Natural killer cell treated with Interleukin-12 subunit alpha and Interleukin-12 subunit beta and Interleukin-15 and Interleukin-18, amount 100 ng/mL, for 72 hours (primary cell): ENCODE data around the gene KCNC1. TPM values are rescaled to one million over a fixed set of nuclear protein-coding genes. Genes with fewer than 3 reads are reported as not detected.
A peak's percentile ranks its signal among the peaks of the same experiment; 100 is the strongest.

Experiments
- ATAC-seq, 2 donors: fragments of 150-1000 bp; cut with Tn5 transposase in 1 of 2; sonication (Bioruptor Pico), chemical (Tn5 transposase) in 1 of 2; 2 replicates each; pipeline ENCODE4 v1.10.0; 2021
- DNase-seq: peaks from one replicate; pipeline ENCODE4 v3.0.0; 2022; ENCODE audit warnings: low spot score
- H3K27ac Mint-ChIP-seq, 2 donors: 1 replicate in 1 of 2; 2 replicates in 1 of 2; pipeline ENCODE4 v1.8.0; 2022; ENCODE audit warnings: mixed read lengths in 2 of 2, mild to moderate bottlenecking in 1 of 2, moderate library complexity in 1 of 2
- H3K27me3 Mint-ChIP-seq, 2 donors: 1 replicate in 1 of 2; 2 replicates in 1 of 2; pipeline ENCODE4 v1.8.0; 2022; ENCODE audit warnings: mixed read lengths in 2 of 2
- H3K36me3 Mint-ChIP-seq: one replicate; pipeline ENCODE4 v1.8.0; 2022; ENCODE audit warnings: mixed read lengths
- H3K4me1 Mint-ChIP-seq, 2 donors: 1 replicate in 1 of 2; 2 replicates in 1 of 2; pipeline ENCODE4 v1.8.0; 2022; ENCODE audit warnings: low read depth in 2 of 2, mixed read lengths in 2 of 2, mild to moderate bottlenecking in 1 of 2
- H3K4me3 Mint-ChIP-seq: one replicate; pipeline ENCODE4 v1.8.0; 2022; ENCODE audit warnings: mixed read lengths
- H3K9me3 Mint-ChIP-seq: 2 replicates; pipeline ENCODE4 v1.8.0; 2022; ENCODE audit warnings: mixed read lengths
- total RNA-seq, 2 donors: library from RNA; stranded (reverse); gene quantifications; one replicate each; pipeline ENCODE4 v1.2.3, GENCODE V29; 2022

The KCNC1 gene
- not detected for total RNA-seq

DNA sequence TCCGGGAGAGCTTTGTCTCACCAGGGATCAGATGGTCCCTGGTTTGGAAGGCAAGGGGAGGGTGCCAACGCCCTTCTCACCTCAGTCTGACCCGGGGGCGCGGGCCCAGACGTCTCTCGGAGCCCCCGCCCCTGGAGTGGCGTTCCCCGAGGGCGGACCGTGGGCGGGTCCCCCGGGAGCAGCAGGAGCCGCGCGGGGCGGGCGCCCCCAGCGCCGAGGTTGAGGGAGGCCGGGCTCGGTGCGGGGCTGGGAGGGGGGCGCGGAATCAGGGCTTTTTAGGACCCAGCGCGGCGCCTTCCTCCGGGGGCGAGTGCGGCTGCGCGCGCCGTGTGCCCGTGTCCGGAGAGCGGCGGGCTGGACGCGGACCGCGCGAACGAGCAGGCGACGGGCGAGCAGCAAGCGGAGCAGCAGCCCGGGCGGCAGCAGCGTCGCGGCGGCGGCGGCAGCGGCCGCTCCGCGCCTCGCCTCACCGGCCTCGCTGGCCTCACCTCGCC is at the start of gene KCNC1:
Gene KCNC1 (plus strand): TSS at position 364 of the 494 bp plus-strand sequence. CDS start 1,222 bp downstream, outside the sequence.
- ATAC-seq (peak in 1 of 2 donors; percentile 3), DNase-seq (no peak)
- Mint-ChIP-seq H3K36me3 (no peaks in the 10 kb centered on the region), H3K27ac (no peak within 1 kb of the TSS), H3K9me3 (no peaks in the 10 kb centered on the region), H3K4me3 (peak within 1 kb of the TSS; percentile 55), H3K27me3 (peaks cover 31 to 35% of the 10 kb centered on the region in 2 donors), H3K4me1 (peaks cover 0 to 8% of the 10 kb centered on the region in 2 donors)

DNA sequence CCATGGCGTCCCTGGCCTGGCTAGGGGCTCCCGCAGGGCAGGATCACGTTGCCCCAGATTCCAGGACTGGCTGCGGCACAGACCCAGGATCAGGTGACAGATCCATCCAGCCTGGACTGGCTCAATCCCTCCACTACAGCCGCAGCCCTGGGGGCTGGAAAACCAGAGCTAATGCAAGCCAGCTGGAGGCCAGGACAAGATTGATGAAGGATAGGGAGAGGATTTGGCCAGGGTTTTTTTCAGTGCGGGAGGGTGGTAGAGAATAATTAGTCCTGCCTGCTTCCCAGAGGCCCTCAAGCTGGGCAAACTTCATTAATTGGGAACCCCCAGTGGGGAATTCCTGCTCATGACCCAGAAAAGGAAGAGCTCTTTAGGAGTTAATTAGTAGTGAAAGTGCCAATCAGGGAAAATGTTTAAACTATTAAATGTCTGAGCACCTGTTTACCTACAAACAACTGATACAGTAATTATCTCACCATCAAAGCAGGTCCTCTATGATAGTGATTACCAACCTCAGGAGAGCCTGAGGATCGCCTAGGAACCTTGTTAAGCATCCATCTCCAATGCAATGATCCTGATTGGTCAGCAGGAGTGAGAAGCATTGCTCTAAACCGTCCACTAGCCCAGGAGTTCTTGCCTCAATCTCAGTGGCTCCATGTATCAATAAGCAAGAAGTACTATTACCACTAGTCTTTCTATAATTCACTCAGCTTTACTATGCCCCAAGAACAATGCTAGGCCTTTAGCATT is 48.2 kb upstream of the KCNC1 start:
- no peak overlapping the region for H3K27ac Mint-ChIP-seq
- no peaks in the 10 kb centered on the region for H3K36me3 Mint-ChIP-seq
- ATAC-seq (no peak), DNase-seq (no peak)
- no peaks in the 10 kb centered on the region for H3K4me1 Mint-ChIP-seq
- no peak overlapping the region for H3K4me3 Mint-ChIP-seq
- peaks cover 17 to 24% of the 10 kb centered on the region in 2 donors for H3K27me3 Mint-ChIP-seq
- H3K9me3 Mint-ChIP-seq: no peaks in the 10 kb centered on the region

DNA sequence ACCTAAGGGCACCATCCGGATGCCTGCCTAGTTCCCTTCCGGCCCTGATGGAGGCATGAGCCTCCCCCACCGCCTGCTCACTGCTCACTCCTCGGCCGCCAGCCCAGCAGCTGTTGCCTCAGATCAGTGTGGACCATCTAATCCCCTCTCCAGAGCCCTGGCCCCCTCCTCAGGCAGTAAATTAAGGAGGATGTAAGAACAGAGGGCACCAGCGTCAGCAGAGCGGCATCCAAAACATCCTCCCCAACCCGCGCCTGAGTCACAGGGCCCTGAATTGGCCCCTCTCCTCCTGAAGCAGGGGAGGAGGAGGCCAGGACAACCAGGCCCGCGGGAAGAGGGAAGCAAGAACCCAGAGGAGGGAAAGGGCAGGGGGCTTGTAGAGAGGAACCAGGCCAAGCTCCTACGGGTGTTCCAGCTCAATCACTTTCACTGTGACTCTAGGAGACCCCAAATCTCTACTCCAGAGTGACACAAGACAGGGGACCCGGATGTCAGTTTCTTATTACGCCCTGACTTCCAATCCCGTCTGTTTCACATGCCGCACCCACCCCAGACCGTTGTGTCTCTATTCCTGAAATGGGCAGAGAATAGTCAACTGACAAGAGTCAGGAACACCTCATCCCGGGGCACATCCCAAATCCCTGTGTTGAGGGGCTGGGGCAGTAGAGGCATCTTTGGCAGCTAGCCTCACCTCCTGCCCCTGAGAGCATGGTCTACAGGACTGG is 46.5 kb upstream of the KCNC1 start:
- H3K9me3 Mint-ChIP-seq: no peaks in the 10 kb centered on the region
- H3K4me1 Mint-ChIP-seq: no peaks in the 10 kb centered on the region
- no peak overlapping the region for H3K27ac Mint-ChIP-seq
- no peaks in the 10 kb centered on the region for H3K36me3 Mint-ChIP-seq
- DNase-seq (no peak), ATAC-seq (no peak)
- peaks cover 15 to 30% of the 10 kb centered on the region in 2 donors for H3K27me3 Mint-ChIP-seq
- no peak overlapping the region for H3K4me3 Mint-ChIP-seq

DNA sequence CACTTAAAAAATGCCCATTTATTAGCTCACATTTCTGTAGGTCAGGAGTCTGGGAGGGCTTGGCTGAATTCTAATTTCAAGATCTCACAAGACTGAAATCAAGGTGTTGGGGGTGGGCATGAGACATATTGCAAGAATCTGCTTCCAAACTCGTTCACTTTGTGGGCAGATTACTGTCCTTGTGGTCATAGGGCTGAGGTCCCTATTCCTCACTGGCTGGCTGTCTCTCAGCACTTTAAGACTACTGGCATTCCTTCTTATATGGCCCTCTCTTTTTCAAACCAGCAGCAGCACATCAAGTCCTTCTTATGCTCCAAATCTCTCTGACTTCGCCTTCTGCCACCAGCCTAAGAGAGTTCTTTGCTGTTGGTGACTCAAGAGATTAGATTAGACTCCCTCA is 43.0 kb upstream of the KCNC1 start:
- DNase-seq (no peak), ATAC-seq (no peak)
- no peak overlapping the region for H3K27ac Mint-ChIP-seq
- no peak overlapping the region for H3K4me3 Mint-ChIP-seq
- no peaks in the 10 kb centered on the region for H3K9me3 Mint-ChIP-seq
- H3K36me3 Mint-ChIP-seq: no peaks in the 10 kb centered on the region
- no peaks in the 10 kb centered on the region for H3K4me1 Mint-ChIP-seq
- H3K27me3 Mint-ChIP-seq: peaks cover 35 to 59% of the 10 kb centered on the region in 2 donors

DNA sequence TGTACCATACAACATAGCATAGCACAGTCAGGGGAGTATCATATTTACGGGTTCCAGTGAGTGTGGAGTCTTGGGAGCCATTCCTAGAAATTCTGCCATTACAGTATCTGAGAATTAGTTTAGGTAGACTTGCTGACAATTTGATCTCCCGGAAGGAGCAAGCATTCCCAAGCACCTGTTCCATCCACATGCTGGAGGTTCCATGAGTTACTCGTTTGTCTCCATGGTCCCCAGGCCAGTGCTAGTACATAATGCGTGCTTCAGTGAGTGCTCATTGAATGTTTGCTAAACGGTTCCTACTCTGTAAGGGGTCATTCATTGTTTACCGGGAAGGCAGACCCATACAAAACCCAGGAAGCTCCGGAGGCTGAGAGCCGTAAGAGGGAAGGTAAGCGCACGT is 42.6 kb upstream of the KCNC1 start:
- H3K36me3 Mint-ChIP-seq: no peaks in the 10 kb centered on the region
- ATAC-seq: no peak
- H3K4me1 Mint-ChIP-seq: no peaks in the 10 kb centered on the region
- H3K27ac Mint-ChIP-seq: no peak overlapping the region
- no peak overlapping the region for H3K4me3 Mint-ChIP-seq
- DNase-seq: no peak
- H3K27me3 Mint-ChIP-seq: peaks cover 36 to 60% of the 10 kb centered on the region in 2 donors
- H3K9me3 Mint-ChIP-seq: no peaks in the 10 kb centered on the region

DNA sequence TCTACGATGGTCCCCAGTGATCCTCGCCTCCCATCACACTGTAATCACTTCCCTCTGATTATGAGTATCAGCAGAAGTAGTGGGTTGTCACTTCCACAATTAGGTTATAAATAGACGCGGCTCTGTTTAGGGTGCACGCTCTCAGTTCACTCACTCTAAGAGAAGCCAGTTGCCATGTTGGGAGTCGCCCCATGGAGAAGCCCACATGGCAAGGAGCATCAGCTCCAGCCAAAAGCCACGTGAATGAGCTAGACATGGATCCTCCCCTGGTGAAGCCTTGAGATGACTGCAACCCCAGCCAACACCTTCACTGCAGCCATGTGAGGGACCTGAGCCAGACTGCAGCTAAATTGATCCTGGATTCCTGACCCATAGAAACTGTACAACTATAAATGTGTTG is 41.6 kb upstream of the KCNC1 start:
- Mint-ChIP-seq H3K4me1 (no peaks in the 10 kb centered on the region), H3K27me3 (peaks cover 37 to 64% of the 10 kb centered on the region in 2 donors), H3K9me3 (no peaks in the 10 kb centered on the region), H3K36me3 (no peaks in the 10 kb centered on the region), H3K4me3 (no peak overlapping the region), H3K27ac (no peak overlapping the region)
- DNase-seq (no peak), ATAC-seq (no peak)

DNA sequence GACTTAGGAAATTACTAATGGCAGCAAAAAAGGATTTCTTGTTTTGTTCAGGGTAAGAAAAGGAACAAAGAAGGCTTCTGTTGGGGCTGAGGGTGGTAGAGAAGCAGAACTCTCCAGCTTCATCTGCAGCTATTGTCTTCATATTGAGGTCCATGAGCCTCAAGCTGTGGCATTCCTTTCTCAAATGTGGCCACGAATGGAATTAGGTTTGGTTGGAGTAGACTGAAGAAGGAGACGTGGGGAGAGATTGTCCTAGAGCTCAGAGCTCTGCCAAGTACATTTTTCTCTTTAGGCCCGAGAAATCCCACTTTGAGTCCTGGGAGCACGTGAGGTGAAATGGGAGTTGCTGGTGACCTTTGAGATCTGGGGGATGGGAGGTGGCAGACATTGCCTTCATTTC is 41.0 kb upstream of the KCNC1 start:
- Mint-ChIP-seq H3K4me1 (no peaks in the 10 kb centered on the region), H3K27ac (no peak overlapping the region), H3K4me3 (no peak overlapping the region), H3K9me3 (no peaks in the 10 kb centered on the region), H3K36me3 (no peaks in the 10 kb centered on the region), H3K27me3 (peaks cover 43 to 69% of the 10 kb centered on the region in 2 donors)
- no peak for DNase-seq
- ATAC-seq: no peak

DNA sequence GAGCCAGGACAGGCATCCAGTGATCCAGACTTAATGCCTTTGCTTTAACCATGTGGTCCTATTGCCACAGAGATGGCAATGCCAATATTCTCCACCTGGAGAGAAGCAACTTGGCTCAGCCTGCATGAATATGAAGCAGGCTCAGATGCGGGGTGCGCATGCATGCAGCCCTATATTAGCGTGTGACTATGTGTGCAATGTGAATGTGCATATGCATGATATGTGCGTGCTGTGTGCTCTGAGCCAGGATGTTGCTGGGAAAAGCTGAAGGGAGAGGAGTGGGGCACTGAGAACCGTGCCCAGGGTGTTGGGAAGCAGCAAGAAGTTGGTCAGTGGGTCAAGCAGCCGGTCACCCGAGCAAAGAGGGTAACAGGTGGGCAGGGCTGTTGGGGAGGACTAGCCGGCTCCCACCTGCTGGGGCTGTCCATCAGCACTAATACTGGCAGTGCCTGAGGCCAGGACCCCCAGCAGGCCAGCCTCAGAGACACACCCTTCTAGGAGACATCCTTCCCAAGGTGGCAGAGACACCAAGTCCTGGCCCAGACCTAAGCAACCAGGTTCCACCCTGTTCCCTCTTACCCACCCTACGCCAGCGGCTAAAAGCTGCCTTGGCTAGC is 40.0 kb upstream of the KCNC1 start:
- no peak overlapping the region for H3K27ac Mint-ChIP-seq
- ATAC-seq: no peak
- H3K4me3 Mint-ChIP-seq: no peak overlapping the region
- peaks cover 43 to 69% of the 10 kb centered on the region in 2 donors for H3K27me3 Mint-ChIP-seq
- DNase-seq: no peak
- H3K36me3 Mint-ChIP-seq: no peaks in the 10 kb centered on the region
- no peaks in the 10 kb centered on the region for H3K4me1 Mint-ChIP-seq
- H3K9me3 Mint-ChIP-seq: no peaks in the 10 kb centered on the region

DNA sequence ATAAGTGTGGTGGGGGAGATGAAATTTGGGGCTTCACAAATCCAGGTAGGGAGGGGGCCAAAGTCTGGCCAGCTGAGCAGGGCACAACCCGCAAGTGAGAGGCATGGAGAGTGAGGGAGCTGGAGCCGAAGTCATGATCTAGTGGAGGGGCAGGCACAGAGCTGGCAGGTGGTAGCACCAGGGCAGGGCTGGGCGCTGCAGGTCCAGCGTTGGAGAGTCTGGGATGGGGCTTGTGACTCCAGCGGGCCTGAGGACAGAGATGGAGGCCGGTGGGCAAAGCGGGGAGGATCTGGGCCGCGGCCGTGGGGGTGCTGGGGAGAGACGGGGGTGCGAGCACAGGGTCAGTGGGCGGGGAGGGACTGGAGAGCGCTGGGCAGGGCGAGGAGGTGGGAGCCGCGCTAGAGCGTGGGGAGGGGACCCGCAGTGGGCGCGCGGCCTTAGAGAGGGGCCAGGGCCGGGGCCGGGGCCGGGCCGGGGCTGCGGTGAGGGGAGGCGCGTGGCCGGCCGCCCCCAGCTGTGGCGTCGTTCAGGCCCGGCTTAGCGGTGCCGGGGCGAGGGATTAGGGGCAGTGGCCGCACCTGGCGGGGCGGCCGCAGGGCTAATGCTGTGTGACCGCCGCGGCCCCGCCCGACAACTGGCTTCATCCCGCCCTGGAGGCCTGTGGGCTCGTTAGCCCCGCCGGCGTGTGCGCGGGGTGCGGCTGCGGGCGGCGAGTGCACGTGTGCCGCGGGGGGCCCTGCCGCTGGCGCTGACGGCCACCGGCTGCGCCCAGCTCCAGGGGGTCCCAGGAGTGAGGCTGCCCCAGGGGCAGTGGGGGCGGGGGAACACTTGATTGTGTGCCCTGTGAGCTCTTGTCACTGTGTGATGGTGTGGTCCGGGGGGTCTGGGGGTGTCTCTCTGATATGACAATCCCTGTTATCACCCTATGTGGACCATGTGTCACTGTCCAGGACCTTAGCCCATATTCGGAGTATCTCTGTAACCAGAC is 38.8 kb upstream of the KCNC1 start:
- Mint-ChIP-seq H3K27ac (no peak overlapping the region), H3K9me3 (no peaks in the 10 kb centered on the region), H3K4me3 (no peak overlapping the region), H3K4me1 (no peaks in the 10 kb centered on the region), H3K36me3 (no peaks in the 10 kb centered on the region), H3K27me3 (peaks cover 43 to 68% of the 10 kb centered on the region in 2 donors)
- ATAC-seq (peak in 1 of 2 donors; percentile 47), DNase-seq (no peak)

DNA sequence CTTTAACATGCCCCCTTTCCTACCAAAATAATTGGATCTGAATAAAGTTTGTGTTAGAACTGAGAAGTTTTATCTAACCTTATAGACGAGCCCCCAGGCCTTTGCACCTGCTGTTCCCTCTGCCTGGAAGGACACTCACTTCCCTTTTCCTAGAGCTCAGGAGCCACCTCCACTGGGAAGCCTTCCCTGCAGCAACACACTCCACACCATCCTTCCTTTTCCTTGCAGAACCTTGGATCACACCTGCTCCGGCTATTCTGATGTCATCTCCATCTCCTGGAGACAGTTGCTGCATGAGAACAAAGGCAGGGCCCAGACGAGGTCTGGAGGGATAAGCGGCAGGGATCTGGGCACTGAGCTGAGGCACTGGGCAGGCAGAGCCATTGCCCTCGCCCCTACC is 37.8 kb upstream of the KCNC1 start:
- ATAC-seq (peak in 1 of 2 donors; percentile 3), DNase-seq (no peak)
- H3K27me3 Mint-ChIP-seq: peaks cover 44 to 59% of the 10 kb centered on the region in 2 donors
- no peak overlapping the region for H3K27ac Mint-ChIP-seq
- H3K9me3 Mint-ChIP-seq: no peaks in the 10 kb centered on the region
- no peak overlapping the region for H3K4me3 Mint-ChIP-seq
- no peaks in the 10 kb centered on the region for H3K4me1 Mint-ChIP-seq
- no peaks in the 10 kb centered on the region for H3K36me3 Mint-ChIP-seq

DNA sequence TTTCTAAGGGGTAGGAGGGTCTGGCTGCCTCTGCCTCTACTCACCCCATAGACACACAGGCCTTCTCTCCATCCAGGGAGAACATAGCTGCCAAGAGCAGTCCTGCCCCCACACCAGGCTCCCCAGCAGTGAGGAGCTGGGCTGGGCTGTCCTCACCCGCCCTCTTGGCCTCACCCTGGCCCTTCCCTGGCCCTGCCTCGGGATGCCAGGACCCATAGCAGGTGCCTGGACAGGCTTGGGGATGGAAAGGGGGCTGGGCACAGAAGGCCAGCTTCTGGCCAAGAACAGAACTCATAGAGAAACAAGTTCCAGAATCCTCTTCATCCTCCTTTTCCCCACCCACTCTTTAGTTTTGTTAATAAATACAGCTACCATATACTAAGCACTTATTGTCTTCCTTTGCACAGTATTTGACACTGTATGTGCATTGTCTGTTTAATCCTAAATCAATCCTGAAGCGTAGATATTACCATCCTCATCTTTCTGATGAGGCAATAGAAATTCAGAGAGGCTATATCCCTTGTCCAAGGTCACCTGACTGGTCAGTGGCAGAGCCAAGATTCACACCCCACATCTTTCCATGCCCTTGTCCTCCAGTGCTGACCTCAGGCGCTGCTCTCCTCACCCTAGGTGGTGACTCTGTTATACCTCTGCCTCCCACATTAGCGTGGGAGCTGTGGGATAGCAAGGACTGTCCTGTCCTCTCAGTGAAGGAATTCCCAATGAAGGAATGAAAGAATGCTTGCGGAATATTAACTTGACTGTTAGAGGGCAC is 37.2 kb upstream of the KCNC1 start:
- DNase-seq (no peak), ATAC-seq (peak in 1 of 2 donors; percentile 18)
- H3K27me3 Mint-ChIP-seq: peaks cover 41 to 52% of the 10 kb centered on the region in 2 donors
- H3K9me3 Mint-ChIP-seq: no peaks in the 10 kb centered on the region
- H3K4me1 Mint-ChIP-seq: no peaks in the 10 kb centered on the region
- H3K27ac Mint-ChIP-seq: no peak overlapping the region
- no peak overlapping the region for H3K4me3 Mint-ChIP-seq
- H3K36me3 Mint-ChIP-seq: no peaks in the 10 kb centered on the region

DNA sequence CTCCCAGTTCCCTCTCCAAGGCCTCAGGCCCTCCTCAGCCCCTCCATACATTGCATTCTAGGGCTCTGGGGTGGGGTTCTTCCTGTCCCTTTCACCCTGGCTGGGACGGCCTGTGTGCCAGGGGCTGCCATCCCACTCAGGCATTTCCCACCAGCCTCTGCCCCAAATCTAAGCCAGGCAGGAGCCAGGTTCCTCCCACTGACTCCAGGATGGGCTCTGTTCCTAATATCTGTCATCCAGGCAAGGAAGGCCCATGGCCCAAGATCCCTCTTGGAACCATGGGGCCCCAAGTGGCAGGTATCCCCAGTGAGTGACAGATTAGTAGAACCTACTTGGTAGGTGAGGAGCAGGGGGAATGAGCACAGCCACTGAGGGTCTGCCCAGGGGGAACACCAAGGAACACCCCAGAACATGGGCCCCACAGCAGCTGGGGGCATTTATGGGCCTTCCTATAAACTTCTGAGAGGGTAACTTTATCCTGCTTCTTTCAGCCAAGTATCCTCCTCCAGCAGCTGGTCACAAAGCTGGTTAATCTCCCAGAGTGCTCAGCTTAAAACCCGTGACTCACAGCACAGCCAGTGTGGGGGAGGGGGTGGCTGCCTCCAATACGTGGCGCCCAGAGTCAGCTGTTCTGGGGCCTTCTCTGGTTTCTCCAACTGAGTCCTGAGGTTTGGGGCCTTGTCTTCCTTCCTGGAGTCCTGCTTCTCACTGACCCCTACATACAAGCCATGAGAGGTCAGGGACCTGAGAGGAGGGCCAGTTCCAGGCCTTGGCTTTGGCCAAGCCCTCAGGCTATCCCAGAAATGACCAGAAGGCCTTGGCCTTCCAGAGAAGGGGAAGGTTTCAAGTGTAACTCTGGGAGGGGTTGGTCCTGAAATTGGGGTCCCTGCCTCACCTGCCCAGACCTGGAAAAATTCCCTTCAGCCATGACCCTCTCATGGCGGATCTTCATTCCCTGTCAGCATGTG is 35.1 kb upstream of the KCNC1 start:
- H3K4me1 Mint-ChIP-seq: no peaks in the 10 kb centered on the region
- ATAC-seq (no peak), DNase-seq (no peak)
- H3K9me3 Mint-ChIP-seq: no peaks in the 10 kb centered on the region
- no peak overlapping the region for H3K4me3 Mint-ChIP-seq
- H3K27ac Mint-ChIP-seq: no peak overlapping the region
- H3K27me3 Mint-ChIP-seq: peaks cover 36 to 47% of the 10 kb centered on the region in 2 donors
- H3K36me3 Mint-ChIP-seq: no peaks in the 10 kb centered on the region
